ENCODE results near the gene RCAN2.

Gene RCAN2

DNA sequence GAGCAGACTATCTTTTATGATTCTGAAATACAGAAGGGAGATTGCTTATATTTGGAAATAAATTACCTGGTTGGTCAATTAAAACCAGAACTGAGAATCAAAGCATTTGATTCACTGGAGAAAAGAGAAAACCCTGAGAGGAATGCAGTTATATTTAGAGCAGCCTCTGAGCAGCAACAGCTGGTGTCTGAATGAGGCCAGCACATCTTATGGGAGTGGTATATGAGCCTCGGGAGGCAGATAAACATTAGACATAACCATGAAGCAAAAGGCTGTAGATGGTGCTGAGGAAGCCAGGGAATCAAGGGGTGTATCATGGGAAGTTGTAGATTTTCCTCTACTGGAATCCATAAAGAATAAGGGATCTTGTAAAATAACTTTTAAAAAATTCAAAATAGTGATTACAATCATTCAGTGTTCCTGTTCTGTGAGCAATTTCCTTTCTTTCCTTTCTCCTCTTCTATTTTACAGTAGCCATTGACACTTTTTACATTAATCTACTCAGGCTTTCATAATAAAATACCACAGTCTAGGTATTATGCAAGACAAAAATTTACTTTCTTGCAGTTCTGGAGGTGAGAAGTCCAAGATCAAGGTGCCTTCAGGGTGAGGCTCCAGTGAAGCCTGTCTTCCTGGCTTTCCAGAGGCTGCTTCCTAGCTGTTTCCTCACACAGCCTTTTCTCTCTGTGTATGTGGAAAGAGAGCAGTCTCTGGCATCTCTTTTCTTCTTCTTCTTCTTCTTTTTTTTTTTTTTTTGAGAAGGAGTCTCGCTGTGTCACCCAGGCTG, 287.7 kb downstream of the RCAN2 start:
- DNase-seq, result no peak

DNA sequence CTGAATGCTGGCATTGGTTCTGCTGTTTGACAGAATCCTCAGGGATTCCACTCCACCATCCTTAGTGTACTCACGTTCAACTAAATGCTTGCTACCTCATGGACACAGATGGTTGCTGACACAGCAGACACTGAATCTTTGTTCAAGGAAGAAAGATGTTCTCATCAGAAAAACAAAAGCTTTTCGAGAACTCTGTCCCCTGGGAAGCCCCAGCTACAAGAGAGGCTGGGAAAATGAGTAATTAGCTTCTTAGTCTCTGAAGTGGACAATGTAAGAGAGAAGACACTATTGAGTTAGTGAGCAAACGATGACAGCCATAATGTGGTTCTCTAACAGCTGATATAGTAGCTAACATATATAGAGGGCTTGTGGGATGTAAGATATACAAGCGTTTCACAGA, 289.5 kb downstream of the RCAN2 start:
- no peak for DNase-seq

DNA sequence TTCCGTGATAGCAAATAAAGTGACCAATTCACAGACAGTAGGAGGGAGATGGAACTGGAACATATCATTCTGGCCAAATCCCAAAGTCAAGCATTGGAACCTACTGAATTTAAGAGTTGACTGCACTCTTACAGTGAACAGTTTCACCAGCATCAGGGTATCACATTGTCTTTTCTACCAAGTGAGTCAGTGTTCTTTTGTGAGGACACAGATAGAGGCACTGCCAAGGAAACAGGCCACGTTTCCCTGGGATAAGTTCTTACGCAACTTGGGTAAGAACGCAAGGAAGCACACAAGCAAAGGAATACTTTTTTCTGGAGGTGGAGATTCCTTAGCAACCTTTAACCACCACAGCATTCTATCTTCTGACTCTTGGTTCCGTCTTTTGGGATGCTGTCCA, 291.9 kb downstream of the RCAN2 start:
- DNase-seq, result no peak

DNA sequence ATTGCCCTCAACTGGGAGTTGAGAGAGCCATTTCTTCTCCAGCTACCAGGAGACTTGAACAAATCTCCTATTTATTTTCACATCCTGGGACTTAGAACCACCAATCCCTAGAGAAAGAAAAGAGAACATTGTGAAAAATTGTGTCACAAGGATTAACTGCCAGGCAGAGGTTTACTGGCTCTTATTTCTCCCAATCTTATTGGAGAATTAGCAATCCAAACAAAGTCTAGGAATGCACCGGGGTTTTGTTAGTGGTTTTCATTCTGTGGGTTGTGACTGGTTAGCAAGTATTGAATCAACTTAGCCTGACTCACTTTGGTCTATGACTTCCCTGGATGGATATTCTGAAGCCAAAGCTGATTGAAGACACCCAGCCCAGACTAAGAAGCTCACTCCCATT, 299.3 kb downstream of the RCAN2 start:
- no peak for DNase-seq

DNA sequence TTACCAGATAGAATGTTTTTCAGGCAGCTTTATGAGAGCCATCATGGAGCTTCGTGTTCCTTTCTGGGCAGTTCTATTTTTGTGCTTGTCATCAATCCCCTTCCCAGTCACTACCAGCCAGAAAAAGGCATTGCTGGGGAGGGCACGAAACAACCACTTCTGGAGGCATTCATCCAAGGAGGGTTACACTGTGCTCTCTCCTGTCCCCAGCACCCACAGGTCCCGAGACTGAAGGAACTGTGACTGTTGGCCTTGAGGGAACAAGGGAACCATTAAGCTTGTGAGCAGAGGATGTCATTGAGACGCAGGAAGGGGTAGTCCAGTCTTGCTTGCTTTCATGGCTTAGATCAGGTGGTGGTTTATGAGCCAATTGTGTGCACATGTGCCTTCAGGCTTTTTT, 300.4 kb downstream of the RCAN2 start:
- DNase-seq, result no peak

DNA sequence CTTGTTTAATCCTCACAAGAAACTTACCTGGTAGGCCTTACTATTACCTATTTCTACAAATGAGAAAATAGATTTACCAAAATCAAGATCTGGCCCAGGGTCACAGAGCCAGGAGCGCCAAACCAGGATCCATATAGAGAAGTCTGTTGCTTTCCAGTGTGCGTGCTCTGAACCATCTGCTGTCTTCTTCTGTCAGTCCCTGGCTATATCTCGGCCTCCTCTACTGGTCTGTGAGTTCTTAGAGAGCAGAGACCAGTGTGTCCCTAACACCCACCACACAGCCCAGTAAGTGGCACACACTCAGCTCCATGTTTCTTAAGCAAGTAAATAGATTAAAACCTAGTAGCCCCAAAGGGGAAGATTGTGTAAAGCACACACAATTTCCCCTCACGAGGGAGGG, 301.5 kb downstream of the RCAN2 start:
- DNase-seq, result no peak

DNA sequence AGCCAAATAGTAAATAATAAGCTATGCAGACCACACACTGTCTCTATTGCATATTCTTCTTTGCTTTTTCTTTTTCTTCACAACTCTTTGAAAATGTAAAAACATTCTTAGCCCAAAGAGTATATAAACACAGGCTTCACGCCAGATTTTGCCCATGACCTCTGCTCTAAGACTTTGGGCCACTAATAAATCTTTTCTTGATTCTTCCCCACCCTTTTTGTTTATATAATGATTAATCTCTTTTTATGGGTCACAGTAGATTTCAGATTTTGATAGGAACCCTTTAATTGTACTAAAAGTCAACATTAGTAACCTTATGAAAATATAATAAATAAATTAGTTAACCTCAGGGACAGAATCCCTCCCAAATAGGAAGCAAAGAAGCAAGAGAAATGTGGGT, 304.7 kb downstream of the RCAN2 start:
- no peak for DNase-seq

DNA sequence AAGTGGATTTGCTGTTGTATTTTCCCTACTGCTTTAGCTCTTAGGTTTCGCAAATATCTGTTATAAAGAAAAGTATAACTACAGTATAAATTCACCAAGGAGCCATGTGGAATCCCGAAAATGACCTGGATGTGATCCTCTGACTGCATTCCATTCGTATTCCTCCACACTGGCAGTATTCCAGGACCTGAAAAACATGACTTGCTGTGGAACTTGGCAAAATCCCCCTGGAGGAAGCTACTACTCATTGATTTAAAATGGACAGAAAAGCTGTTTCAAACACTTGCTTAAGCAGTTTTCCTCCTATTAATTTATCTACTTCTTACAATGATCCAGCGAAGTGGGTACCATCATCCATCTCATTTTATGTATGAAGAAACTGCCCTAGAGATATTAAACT, 307.1 kb downstream of the RCAN2 start:
- no peak for DNase-seq

DNA sequence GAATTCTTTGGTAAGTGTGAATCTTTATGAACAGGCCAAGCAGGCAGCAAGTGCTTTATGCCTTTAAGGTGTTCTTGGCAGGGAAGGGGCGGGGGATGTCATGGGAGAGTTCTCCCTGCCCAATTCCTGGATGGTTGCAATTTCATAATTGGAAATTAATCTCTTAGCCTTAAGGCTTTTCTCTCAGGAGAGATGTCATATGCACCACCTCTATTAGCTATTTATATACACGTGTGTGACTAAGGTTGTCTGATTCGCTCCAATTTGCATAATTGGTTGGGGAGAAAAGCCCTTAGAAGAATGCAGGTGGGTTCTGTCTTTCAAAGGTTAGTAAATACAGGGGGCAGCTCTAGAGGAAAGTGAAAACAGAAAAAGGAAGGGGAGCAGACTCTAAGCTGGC, 315.3 kb downstream of the RCAN2 start:
- DNase-seq, result no peak

DNA sequence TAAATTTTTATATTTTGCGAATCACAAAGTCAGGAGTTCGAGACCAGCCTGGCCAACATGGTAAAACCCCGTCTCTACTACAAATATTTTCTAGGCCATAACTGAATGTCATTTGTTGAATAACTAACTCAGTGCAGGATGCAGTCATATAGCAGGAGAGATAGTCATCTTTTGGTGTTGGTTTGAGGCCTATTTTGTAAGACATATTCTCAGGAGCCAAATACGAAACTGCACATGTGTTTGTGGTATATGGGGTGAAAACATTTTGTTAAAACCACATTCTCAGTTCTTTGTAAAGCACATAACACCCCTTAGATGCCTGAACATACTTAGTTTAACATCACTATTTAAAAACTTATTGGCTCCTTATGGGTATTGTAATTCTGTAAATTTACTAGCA, 315.8 kb downstream of the RCAN2 start:
- no peak for DNase-seq

DNA sequence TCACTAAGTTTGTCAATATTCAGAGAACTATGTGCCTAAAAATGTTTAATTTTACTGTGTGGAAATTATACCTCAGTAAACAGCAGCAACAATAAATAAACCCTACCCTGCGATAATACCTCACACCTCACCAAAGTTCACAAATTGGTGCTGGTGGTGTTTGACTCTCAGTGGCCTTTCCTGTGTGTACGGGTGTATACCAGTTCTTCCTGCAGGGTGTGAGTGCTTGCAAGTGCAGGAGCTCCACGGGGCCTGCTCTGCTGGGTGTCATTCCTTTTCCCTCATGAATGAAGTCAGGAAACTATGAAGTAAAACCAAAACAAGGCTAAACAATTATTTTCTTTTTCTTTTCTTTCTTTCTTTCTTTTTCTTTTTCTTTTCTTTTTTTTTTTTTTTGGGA, 316.3 kb downstream of the RCAN2 start:
- DNase-seq, result no peak

DNA sequence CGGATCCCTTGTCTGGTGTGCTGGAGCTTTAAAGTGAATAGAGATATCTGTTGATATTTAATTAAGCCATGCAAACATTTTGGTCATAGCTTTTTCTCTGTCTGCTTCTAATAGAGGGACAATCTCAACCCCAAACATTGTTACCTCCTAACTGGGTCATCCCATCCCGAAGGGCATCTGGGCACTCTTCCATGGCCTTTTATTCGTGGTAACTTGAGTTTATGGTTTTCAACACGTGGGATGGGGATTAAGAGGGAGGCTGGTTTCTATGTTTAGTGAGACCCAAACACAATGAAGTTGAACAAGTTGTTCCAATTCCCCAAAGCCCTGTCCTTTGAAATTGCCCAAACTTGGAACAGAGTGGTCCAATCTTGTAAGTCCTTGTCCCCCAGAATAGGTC, 319.1 kb downstream of the RCAN2 start:
- no peak for DNase-seq

All from islet precursor cell (in vitro differentiated cells).